K562 (cell line): Measurements from ENCODE around the gene FKBP8. TPM values are rescaled to one million over a fixed set of nuclear protein-coding genes. Genes with fewer than 3 reads are reported as not detected.

Experiments
- CEBPG ChIP-seq, 3 experiments: fragments of 200-800 bp in 1 of 3; sonication (Bioruptor generic) in 1 of 3; sonication (generic) in 1 of 3; formaldehyde crosslinking in 1 of 3; IDR thresholded peaks in 2 of 3; conservative IDR thresholded peaks in 1 of 3; 2 replicates each; pipeline versions ENCODE4 v1.6.1 to v1.8.0; 2016 to 2022; ENCODE audit warnings: missing compliant biosample characterization in 2 of 3, missing genetic modification characterization in 2 of 3, mild to moderate bottlenecking in 1 of 3, missing genetic modification reagents in 1 of 3
- EP400 ChIP-seq: fragments of 450-650 bp; IDR thresholded peaks from 2 replicates; pipeline ENCODE4 v1.6.1; 2017; ENCODE audit warnings: antibody characterized with exemption, mild to moderate bottlenecking, moderate library complexity
- FOS ChIP-seq: IDR thresholded peaks from 3 replicates; pipeline ENCODE4 v1.6.1; 2011; ENCODE audit not compliant: insufficient read length; ENCODE audit errors: extremely low read depth
- GTF2A2 ChIP-seq: IDR thresholded peaks from 2 replicates; pipeline ENCODE4 v1.6.1; 2016; ENCODE audit warnings: mild to moderate bottlenecking, missing genetic modification characterization, missing compliant biosample characterization
- HDAC2 ChIP-seq: fragments of 450-650 bp; IDR thresholded peaks from 2 replicates; pipeline ENCODE4 v1.6.1; 2016; ENCODE audit warnings: mild to moderate bottlenecking
- HMG20B ChIP-seq: fragments of 250-450 bp; sonication (Bioruptor Pico); IDR thresholded peaks from 2 replicates; pipeline ENCODE4 v1.5.0; 2021; ENCODE audit warnings: mild to moderate bottlenecking
- NFATC3 ChIP-seq: fragments of 450-650 bp; IDR thresholded peaks from 2 replicates; pipeline ENCODE4 v1.6.1; 2017; ENCODE audit warnings: mild to moderate bottlenecking
- PCBP1 ChIP-seq: fragments of 200-400 bp; formaldehyde crosslinking; IDR thresholded peaks from 2 replicates; pipeline ENCODE4 v1.6.1; 2018; ENCODE audit warnings: mild to moderate bottlenecking, low read depth, low read length; ENCODE audit not compliant: poor library complexity, severe bottlenecking
- SMARCA4 ChIP-seq: fragments of 450-650 bp; IDR thresholded peaks from 2 replicates; pipeline ENCODE4 v1.6.1; 2016
- ZBTB17 ChIP-seq: fragments of 450-650 bp; formaldehyde crosslinking; IDR thresholded peaks from 2 replicates; pipeline ENCODE4 v1.4.0; 2020; ENCODE audit warnings: mild to moderate bottlenecking
- ZEB2 ChIP-seq: fragments of 450-650 bp; IDR thresholded peaks from 2 replicates; pipeline ENCODE4 v1.6.1; 2016
- polyA plus RNA-seq, 8 experiments: library from polyadenylated mRNA; depleted of rRNA in 4 of 8; stranded (reverse) in 5 of 8; unstranded in 3 of 8; fragments of >200 nt; fragmentation: Nextera tagmentation in 2 of 8; fragmentation: Illumina TruSeq in 1 of 8; extraction: Ambion mirVana in 2 of 8; extraction: Trizol in 1 of 8; gene quantifications; 2 replicates each; pipeline versions ENCODE4 v1.2.1 to v1.2.3, GENCODE V29; 2011 to 2014; ENCODE audit warnings: inconsistent platforms in 1 of 8, missing spikeins in 1 of 8
- total RNA-seq, 7 experiments: library from RNA; depleted of rRNA in 6 of 7; stranded (reverse); fragments of >200 nt in 6 of 7; fragmentation: Illumina TruSeq in 2 of 7; extraction: Trizol in 2 of 7; gene quantifications; 2 replicates each; pipeline versions ENCODE4 v1.2.1 to v1.2.3, GENCODE V29; 2011 to 2021; ENCODE audit warnings: low replicate concordance in 1 of 7
- TF ChIP-seq, protein P1 (sequence below): fragments of 450-650 bp; IDR thresholded peaks from 2 replicates; pipeline ENCODE4 v1.6.1; 2018; ENCODE audit warnings: mild to moderate bottlenecking, low read depth; ENCODE audit not compliant: partially characterized antibody
- TF ChIP-seq, protein P2 (sequence below): fragments of 450-650 bp; IDR thresholded peaks from 2 replicates; pipeline ENCODE4 v1.6.1; 2016; ENCODE audit warnings: mild to moderate bottlenecking
- TF ChIP-seq, protein P3 (sequence below): sonication (generic); formaldehyde crosslinking; IDR thresholded peaks from 2 replicates; pipeline ENCODE4 v1.8.0; 2023; ENCODE audit warnings: mild to moderate bottlenecking, missing genetic modification reagents

Gene FKBP8
- total and polyA plus RNA-seq, 9 of the 15 experiments (the other 6 are each of a cell fraction or from before 2014, with no cell fraction given): 0.46 to 236 (median 104) TPM

DNA sequence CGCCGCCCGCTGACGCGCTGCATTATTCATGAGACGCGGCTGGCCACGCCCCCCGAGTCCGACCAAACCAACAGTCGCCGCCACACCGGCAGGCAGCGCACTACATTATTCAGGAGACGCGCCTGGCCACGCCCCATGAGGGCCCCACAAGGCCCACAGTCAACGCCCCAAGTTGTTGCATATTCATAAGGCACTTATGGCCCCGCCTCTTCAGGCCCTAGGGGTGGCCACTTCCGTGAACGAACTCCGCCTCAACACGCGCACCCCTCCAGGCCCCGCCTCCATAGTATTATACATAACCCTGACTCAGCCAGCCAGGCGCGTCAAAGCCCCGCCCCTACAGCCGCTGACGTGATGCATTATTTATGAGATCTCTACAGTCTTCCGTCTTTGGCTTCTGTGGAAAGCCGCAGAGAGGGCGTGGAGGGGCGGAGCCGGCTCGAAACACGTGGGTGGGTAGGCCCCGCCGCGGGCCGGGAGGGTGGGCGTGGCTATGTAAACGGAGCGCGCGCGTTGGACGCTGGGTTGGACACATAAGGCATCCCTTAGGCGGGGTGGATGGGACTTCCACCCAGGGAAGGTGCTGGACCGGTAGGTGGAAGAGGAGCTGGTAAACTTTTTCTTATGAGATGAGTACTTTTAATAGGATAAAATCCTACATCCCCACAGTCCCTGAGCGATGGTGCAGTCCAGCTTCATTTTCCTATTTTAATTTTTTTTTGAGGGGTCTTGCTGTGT, 21.1 kb downstream of the FKBP8 start (continued):
- TF ChIP-seq ZBTB17 (no peak), CEBPG (CRISPR knock-in tag; IDR thresholded peaks at IDR 0.05) (no peak), CEBPG (tag; conservative IDR thresholded peaks at IDR 0.05 in 1 of 2, IDR thresholded peaks at IDR 0.05 in 1 of 2) (no peak), HMG20B (no peak), NFATC3 (no peak), PCBP1 (no peak), HDAC2 (no peak), FOS (no peak), GTF2A2 (tag) (no peak), SMARCA4 (no peak), EP400 (peak; percentile 43; the same call in 1 of the 2 replicates), ZEB2 (0 out of 2 replicates have a peak, but pooled peaks have one; percentile 40)
- TF ChIP-seq, protein P1, sequence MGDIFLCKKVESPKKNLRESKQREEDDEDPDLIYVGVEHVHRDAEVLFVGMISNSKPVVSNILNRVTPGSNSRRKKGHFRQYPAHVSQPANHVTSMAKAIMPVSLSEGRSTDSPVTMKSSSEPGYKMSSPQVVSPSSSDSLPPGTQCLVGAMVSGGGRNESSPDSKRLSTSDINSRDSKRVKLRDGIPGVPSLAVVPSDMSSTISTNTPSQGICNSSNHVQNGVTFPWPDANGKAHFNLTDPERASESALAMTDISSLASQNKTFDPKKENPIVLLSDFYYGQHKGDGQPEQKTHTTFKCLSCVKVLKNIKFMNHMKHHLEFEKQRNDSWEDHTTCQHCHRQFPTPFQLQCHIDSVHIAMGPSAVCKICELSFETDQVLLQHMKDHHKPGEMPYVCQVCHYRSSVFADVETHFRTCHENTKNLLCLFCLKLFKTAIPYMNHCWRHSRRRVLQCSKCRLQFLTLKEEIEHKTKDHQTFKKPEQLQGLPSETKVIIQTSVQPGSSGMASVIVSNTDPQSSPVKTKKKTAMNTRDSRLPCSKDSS: no peak
- TF ChIP-seq, protein P2, sequence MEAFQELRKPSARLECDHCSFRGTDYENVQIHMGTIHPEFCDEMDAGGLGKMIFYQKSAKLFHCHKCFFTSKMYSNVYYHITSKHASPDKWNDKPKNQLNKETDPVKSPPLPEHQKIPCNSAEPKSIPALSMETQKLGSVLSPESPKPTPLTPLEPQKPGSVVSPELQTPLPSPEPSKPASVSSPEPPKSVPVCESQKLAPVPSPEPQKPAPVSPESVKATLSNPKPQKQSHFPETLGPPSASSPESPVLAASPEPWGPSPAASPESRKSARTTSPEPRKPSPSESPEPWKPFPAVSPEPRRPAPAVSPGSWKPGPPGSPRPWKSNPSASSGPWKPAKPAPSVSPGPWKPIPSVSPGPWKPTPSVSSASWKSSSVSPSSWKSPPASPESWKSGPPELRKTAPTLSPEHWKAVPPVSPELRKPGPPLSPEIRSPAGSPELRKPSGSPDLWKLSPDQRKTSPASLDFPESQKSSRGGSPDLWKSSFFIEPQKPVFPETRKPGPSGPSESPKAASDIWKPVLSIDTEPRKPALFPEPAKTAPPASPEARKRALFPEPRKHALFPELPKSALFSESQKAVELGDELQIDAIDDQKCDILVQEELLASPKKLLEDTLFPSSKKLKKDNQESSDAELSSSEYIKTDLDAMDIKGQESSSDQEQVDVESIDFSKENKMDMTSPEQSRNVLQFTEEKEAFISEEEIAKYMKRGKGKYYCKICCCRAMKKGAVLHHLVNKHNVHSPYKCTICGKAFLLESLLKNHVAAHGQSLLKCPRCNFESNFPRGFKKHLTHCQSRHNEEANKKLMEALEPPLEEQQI: no peak
- TF ChIP-seq, protein P3, sequence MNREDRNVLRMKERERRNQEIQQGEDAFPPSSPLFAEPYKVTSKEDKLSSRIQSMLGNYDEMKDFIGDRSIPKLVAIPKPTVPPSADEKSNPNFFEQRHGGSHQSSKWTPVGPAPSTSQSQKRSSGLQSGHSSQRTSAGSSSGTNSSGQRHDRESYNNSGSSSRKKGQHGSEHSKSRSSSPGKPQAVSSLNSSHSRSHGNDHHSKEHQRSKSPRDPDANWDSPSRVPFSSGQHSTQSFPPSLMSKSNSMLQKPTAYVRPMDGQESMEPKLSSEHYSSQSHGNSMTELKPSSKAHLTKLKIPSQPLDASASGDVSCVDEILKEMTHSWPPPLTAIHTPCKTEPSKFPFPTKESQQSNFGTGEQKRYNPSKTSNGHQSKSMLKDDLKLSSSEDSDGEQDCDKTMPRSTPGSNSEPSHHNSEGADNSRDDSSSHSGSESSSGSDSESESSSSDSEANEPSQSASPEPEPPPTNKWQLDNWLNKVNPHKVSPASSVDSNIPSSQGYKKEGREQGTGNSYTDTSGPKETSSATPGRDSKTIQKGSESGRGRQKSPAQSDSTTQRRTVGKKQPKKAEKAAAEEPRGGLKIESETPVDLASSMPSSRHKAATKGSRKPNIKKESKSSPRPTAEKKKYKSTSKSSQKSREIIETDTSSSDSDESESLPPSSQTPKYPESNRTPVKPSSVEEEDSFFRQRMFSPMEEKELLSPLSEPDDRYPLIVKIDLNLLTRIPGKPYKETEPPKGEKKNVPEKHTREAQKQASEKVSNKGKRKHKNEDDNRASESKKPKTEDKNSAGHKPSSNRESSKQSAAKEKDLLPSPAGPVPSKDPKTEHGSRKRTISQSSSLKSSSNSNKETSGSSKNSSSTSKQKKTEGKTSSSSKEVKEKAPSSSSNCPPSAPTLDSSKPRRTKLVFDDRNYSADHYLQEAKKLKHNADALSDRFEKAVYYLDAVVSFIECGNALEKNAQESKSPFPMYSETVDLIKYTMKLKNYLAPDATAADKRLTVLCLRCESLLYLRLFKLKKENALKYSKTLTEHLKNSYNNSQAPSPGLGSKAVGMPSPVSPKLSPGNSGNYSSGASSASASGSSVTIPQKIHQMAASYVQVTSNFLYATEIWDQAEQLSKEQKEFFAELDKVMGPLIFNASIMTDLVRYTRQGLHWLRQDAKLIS (CRISPR knock-in tag): no peak
